Loucy (cell line): ENCODE measurements around the gene LSM14B.
A peak's percentile ranks its signal among the peaks of the same experiment; 100 is the strongest.

ENCODE experiments used
- H2AFZ ChIP-seq: fragments of 200-600 bp; sonication (generic); 2 replicates; pipeline ENCODE4 v1.6.0; 2016; ENCODE audit warnings: antibody characterized with exemption, mild to moderate bottlenecking, low read length, moderate library complexity
- H3F3A ChIP-seq: fragments of 200-600 bp; 2 replicates; pipeline ENCODE4 v1.6.0; 2016; ENCODE audit warnings: antibody characterized with exemption, low read depth, mild to moderate bottlenecking
- H3K27me3 ChIP-seq: fragments of 200-600 bp; sonication (generic); 2 replicates; pipeline ENCODE4 v1.6.1; 2014; ENCODE audit warnings: low read length, mild to moderate bottlenecking; ENCODE audit not compliant: insufficient read depth, poor library complexity, severe bottlenecking
- H3K36me3 ChIP-seq: fragments of 200-600 bp; sonication (generic); 2 replicates; pipeline ENCODE4 v1.6.1; 2016; ENCODE audit warnings: low read length; ENCODE audit not compliant: insufficient read depth
- H3K4me1 ChIP-seq: fragments of 200-600 bp; sonication (generic); 2 replicates; pipeline ENCODE4 v1.5.1; 2014; ENCODE audit warnings: low read length, mild to moderate bottlenecking; ENCODE audit not compliant: insufficient read depth, poor library complexity, severe bottlenecking
- H3K4me2 ChIP-seq: fragments of 200-600 bp; sonication (generic); 2 replicates; pipeline ENCODE4 v1.6.0; 2014; ENCODE audit warnings: antibody characterized with exemption, low read length, low read depth, mild to moderate bottlenecking; ENCODE audit not compliant: poor library complexity, severe bottlenecking
- H3K4me3 ChIP-seq: fragments of 200-600 bp; sonication (generic); 2 replicates; pipeline ENCODE4 v1.5.1; 2014; ENCODE audit warnings: low read length, mild to moderate bottlenecking, mixed read lengths; ENCODE audit not compliant: poor library complexity, severe bottlenecking
- H3K79me2 ChIP-seq: fragments of 200-600 bp; sonication (generic); 2 replicates; pipeline ENCODE4 v1.6.1; 2014; ENCODE audit warnings: low read length; ENCODE audit not compliant: insufficient read depth
- H3K9ac ChIP-seq: fragments of 200-600 bp; sonication (generic); 2 replicates; pipeline ENCODE4 v1.6.0; 2014; ENCODE audit warnings: mild to moderate bottlenecking, low read depth, low read length, moderate library complexity; ENCODE audit not compliant: poor library complexity, severe bottlenecking
- H3K9me2 ChIP-seq: fragments of 200-600 bp; sonication (generic); replicated peaks from 2 replicates; pipeline ENCODE4 v1.6.1; 2016; ENCODE audit warnings: low read depth, low read length, mixed read lengths
- H3K9me3 ChIP-seq: fragments of 200-600 bp; sonication (generic); 2 replicates; pipeline ENCODE4 v1.6.1; 2014; ENCODE audit warnings: mild to moderate bottlenecking, antibody characterized with exemption, low read length, low read depth; ENCODE audit not compliant: insufficient read depth
- H4K20me1 ChIP-seq: fragments of 200-600 bp; sonication (generic); 2 replicates; pipeline ENCODE4 v1.6.0; 2014; ENCODE audit warnings: antibody characterized with exemption, low read length, mild to moderate bottlenecking; ENCODE audit not compliant: insufficient read depth, poor library complexity, severe bottlenecking
- EZH2phosphoT487 ChIP-seq: fragments of 200-600 bp; IDR thresholded peaks from 2 replicates; pipeline ENCODE4 v1.6.1; 2018; ENCODE audit warnings: antibody characterized with exemption, mild to moderate bottlenecking, moderate library complexity, borderline replicate concordance
- TF ChIP-seq, protein P1 (sequence below): fragments of 200-600 bp; sonication (generic); conservative IDR thresholded peaks from 2 replicates; pipeline ENCODE4 v1.5.1; 2014; ENCODE audit warnings: mild to moderate bottlenecking, antibody characterized with exemption, low read length

LSM14B gene

DNA sequence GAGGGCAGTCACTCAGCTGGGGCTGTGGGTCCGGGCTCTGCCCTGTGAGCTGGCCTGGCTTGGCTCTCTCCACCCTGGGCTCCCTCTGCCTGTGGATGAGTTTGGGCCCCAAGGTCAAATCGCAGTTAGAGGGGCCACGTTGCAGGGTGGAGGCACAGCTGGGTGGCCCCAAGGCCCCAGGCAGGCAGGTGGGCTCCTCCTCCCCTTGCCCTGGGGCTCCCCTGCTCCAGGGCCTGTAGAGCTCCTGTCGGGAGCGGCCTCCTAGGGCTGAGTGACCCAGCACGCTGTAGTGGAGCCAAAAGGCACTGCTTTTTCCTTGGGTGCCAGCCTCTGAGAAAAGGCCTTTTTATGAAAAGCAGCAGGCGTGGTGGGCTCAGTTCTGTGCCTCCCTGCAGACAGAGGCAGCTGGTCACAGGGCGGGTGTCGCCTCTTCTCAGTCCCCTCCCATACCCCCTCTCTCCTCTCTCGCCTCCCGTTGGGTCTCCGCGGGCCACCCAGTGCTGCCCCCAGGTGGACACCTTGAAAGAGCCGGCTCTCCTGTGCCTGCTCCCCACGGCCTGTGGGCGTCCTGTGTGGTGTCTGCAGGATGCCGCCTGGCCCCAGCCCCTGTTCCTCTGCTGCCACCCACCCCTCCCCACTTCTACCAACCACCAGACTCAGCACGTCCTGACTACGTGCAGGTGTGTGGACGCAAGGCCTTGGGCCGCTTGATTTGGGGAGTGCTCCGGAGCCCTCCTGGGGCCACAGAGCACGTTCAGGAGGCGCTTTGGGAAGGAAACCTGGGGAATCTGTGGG is 34.5 kb downstream of the LSM14B start:
- Histone ChIP-seq H3K9ac (no peak overlapping the region), H3K79me2 (peaks cover 79% of the 10 kb centered on the region)

DNA sequence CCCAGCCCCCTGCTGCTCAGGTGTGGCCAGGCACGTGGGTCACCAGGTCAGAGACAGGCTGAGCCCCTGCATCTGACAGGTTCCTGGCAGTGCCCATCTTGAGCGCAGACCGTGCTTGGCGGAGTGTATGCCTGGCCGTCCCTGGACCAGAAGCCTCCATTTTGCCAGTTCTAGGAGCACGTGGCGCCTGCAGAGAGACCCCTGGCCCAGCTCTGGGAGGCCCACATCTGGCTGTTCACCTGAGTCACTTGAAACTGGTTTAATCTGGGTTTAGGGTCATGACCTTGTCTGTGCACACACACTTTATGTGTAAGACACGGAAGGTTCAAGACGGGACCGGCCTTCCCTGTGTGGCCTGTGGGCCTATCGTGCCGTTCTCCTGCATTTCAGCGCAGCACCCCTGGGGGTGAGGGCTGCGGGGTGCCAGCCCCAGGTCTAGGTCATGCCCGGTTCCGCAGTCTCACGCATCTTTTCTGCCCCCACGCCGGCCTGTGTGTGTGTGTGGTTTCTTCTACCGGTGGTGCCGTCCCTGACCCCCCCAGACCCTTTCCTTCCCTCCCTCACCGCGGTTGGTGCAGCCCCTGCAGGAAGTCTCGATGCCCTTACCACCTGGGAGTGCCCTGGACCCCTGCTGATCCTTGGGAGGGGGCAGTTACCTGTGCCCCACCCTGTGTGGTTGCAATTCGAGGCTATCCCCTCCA is 35.3 kb downstream of the LSM14B start:
- H4K20me1 ChIP-seq = peaks cover 30% of the 10 kb centered on the region
- H3K4me3 ChIP-seq = no peak overlapping the region
- H3K4me1 ChIP-seq = no peaks in the 10 kb centered on the region
- no peaks in the 10 kb centered on the region for H3F3A ChIP-seq
- peaks cover 56% of the 10 kb centered on the region; the same call in 1 of the 2 replicates for H3K36me3 ChIP-seq
- H3K9ac ChIP-seq = no peak overlapping the region
- no peaks in the 10 kb centered on the region for H3K27me3 ChIP-seq
- no peaks in the 10 kb centered on the region for H3K9me2 ChIP-seq
- no peak overlapping the region for H2AFZ ChIP-seq
- H3K4me2 ChIP-seq = no peak overlapping the region
- no peaks in the 10 kb centered on the region for H3K9me3 ChIP-seq
- no peak for TF ChIP-seq EZH2phosphoT487
- TF ChIP-seq, protein P1, sequence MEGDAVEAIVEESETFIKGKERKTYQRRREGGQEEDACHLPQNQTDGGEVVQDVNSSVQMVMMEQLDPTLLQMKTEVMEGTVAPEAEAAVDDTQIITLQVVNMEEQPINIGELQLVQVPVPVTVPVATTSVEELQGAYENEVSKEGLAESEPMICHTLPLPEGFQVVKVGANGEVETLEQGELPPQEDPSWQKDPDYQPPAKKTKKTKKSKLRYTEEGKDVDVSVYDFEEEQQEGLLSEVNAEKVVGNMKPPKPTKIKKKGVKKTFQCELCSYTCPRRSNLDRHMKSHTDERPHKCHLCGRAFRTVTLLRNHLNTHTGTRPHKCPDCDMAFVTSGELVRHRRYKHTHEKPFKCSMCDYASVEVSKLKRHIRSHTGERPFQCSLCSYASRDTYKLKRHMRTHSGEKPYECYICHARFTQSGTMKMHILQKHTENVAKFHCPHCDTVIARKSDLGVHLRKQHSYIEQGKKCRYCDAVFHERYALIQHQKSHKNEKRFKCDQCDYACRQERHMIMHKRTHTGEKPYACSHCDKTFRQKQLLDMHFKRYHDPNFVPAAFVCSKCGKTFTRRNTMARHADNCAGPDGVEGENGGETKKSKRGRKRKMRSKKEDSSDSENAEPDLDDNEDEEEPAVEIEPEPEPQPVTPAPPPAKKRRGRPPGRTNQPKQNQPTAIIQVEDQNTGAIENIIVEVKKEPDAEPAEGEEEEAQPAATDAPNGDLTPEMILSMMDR = no peak
- H3K79me2 ChIP-seq = peaks cover 72% of the 10 kb centered on the region

More for the DNA sequence above, 34.5 kb downstream of the LSM14B start:
- Histone ChIP-seq H3K4me2 (no peak overlapping the region), H3K4me1 (no peaks in the 10 kb centered on the region), H3K9me3 (no peaks in the 10 kb centered on the region), H4K20me1 (peaks cover 32% of the 10 kb centered on the region), H2AFZ (no peak overlapping the region), H3K36me3 (peaks cover 55% of the 10 kb centered on the region; the same call in 1 of the 2 replicates), H3K27me3 (no peaks in the 10 kb centered on the region), H3K4me3 (no peak overlapping the region), H3K9me2 (no peaks in the 10 kb centered on the region), H3F3A (no peaks in the 10 kb centered on the region)
- TF ChIP-seq, protein P1 = peak; percentile 79
- no peak for TF ChIP-seq EZH2phosphoT487

DNA sequence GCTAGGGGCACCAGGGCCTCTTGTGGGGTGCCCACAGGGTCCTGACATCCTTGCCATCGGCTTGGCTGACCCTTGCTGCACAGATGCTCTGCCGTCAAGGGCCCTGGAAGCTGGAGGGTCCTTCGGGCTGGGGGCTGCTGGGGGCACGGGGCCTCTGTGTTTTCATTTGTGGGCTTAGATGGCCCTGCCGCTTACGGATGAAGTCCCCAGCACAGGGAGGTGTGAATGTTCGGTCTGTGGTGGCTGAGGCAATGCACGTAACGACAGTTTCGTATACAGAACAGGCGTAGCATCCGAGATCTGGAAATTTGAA is 35.8 kb downstream of the LSM14B start:
- Histone ChIP-seq H3K4me1 (no peaks in the 10 kb centered on the region), H3K4me2 (no peak overlapping the region), H3K9me3 (no peaks in the 10 kb centered on the region), H2AFZ (no peak overlapping the region), H3K4me3 (no peak overlapping the region), H4K20me1 (peaks cover 27% of the 10 kb centered on the region), H3K36me3 (peaks cover 56% of the 10 kb centered on the region; the same call in 1 of the 2 replicates), H3K79me2 (peaks cover 67% of the 10 kb centered on the region), H3K27me3 (no peaks in the 10 kb centered on the region), H3K9me2 (no peaks in the 10 kb centered on the region), H3F3A (no peaks in the 10 kb centered on the region), H3K9ac (no peak overlapping the region)
- TF ChIP-seq EZH2phosphoT487 = no peak
- TF ChIP-seq, protein P1 = no peak
